ENCODE data around the gene RADX.

- no peak for TF ChIP-seq CTCF (optimal IDR thresholded peaks at IDR 0.05 in 1 of 3, IDR thresholded peaks at IDR 0.05 in 1 of 3, conservative IDR thresholded peaks at IDR 0.05 in 1 of 3; ENCODE audit: extremely low read depth in 1 of 3, insufficient read depth in 2 of 3, low read length in 3 of 3)
- TF ChIP-seq EZH2 (IDR thresholded peaks at IDR 0.05; ENCODE audit: low read length), result no peak
These were observed 99.6 kb downstream of the RADX start for GRCh38 chrX:106711375-106711774.

All from keratinocyte (primary cell).